GM21723 (cell line): ENCODE results near the gene ACTL8.

Experiments
- ATAC-seq: cut with Tn5 transposase; IDR thresholded peaks from one replicate; pipeline ENCODE4 v1.9.1; 2021; ENCODE audit warnings: mild to moderate bottlenecking, moderate library complexity; ENCODE audit not compliant: unreplicated experiment

Gene ACTL8

GRCh38 chr1:17799642-17800041 lies 44.5 kb downstream of the ACTL8 start:
- no peak for ATAC-seq

- ATAC-seq = no peak
Measured at GRCh38 chr1:17802164-17802563, 47.0 kb downstream of the ACTL8 start.

- no peak for ATAC-seq
Measured at GRCh38 chr1:17802945-17803344, 47.8 kb downstream of the ACTL8 start.

- no peak for ATAC-seq
Measured at GRCh38 chr1:17805869-17806684, 50.9 kb downstream of the ACTL8 start.

GRCh38 chr1:17808816-17809215 lies 53.7 kb downstream of the ACTL8 start:
- ATAC-seq = no peak

- ATAC-seq = no peak
Measured at GRCh38 chr1:17810668-17811067, 55.5 kb downstream of the ACTL8 start.

- no peak for ATAC-seq
Measured at GRCh38 chr1:17816511-17816910, 61.4 kb downstream of the ACTL8 start.

GRCh38 chr1:17819129-17819802 lies 64.1 kb downstream of the ACTL8 start:
- ATAC-seq = no peak

GRCh38 chr1:17820198-17820597 lies 65.1 kb downstream of the ACTL8 start:
- ATAC-seq = no peak

GRCh38 chr1:17822741-17823426 lies 67.8 kb downstream of the ACTL8 start:
- no peak for ATAC-seq

GRCh38 chr1:17825273-17826164 lies 70.4 kb downstream of the ACTL8 start:
- ATAC-seq = no peak

GRCh38 chr1:17826165-17826488 lies 71.0 kb downstream of the ACTL8 start:
- ATAC-seq = no peak

GRCh38 chr1:17828991-17829390 lies 73.9 kb downstream of the ACTL8 start:
- ATAC-seq = no peak

GRCh38 chr1:17829579-17829978 lies 74.4 kb downstream of the ACTL8 start:
- no peak for ATAC-seq

GRCh38 chr1:17831597-17831996 lies 76.5 kb downstream of the ACTL8 start:
- no peak for ATAC-seq

GRCh38 chr1:17833661-17834501 lies 78.7 kb downstream of the ACTL8 start:
- no peak for ATAC-seq

GRCh38 chr1:17834561-17835100 lies 79.5 kb downstream of the ACTL8 start:
- ATAC-seq = no peak

GRCh38 chr1:17837233-17838030 lies 82.3 kb downstream of the ACTL8 start:
- no peak for ATAC-seq

- ATAC-seq = no peak
Measured at GRCh38 chr1:17839641-17840196, 84.6 kb downstream of the ACTL8 start.
